Measurements from ENCODE around the gene OR6Q1.
"Not testable (repeated sequence)": the region's sequence is repeated elsewhere in the genome, so short reads cannot be mapped to it uniquely, and the experiment has no call there.

OR6Q1 gene

GRCh38 chr11:57983191-57983590 is 47.6 kb upstream of the OR6Q1 start:
- no peaks in the 10 kb centered on the region for H3K79me2 ChIP-seq (ENCODE audit: low read length)
- no peak overlapping the region for H2AFZ ChIP-seq (ENCODE audit: low read length)
- H4K20me1 ChIP-seq (ENCODE audit: insufficient read depth, low read length) = no peaks in the 10 kb centered on the region
- H3K4me2 ChIP-seq (ENCODE audit: low read depth, low read length) = no peak overlapping the region
- no peak overlapping the region for H3K9ac ChIP-seq (ENCODE audit: low read length)
- no peaks in the 10 kb centered on the region for H3K9me2 ChIP-seq (replicated peaks; ENCODE audit: insufficient read depth, low read length)
- H3K27ac ChIP-seq (ENCODE audit: low read length) = no peak overlapping the region
- no peaks in the 10 kb centered on the region for H3F3A ChIP-seq (ENCODE audit: insufficient read depth, low read length)
- TF ChIP-seq EZH2phosphoT487 (IDR thresholded peaks at IDR 0.05; ENCODE audit: low read length) = no peak
- no peak for TF ChIP-seq EZH2 (optimal IDR thresholded peaks at IDR 0.05; ENCODE audit: low read depth, low read length)
- no peak for TF ChIP-seq CTCF (IDR thresholded peaks at IDR 0.05; ENCODE audit: low read length)
- H3K4me3 ChIP-seq (ENCODE audit: low read length) = no peak overlapping the region
- H3K9me3 ChIP-seq (replicated peaks; ENCODE audit: insufficient read depth, low read length) = no peaks in the 10 kb centered on the region
- no peaks in the 10 kb centered on the region for H3K36me3 ChIP-seq (replicated peaks; ENCODE audit: insufficient read depth, low read length)
- no peaks in the 10 kb centered on the region for H3K4me1 ChIP-seq (ENCODE audit: low read length)
- DNase-seq = no peak
- H3K27me3 ChIP-seq (replicated peaks; ENCODE audit: insufficient read depth, low read length) = no peaks in the 10 kb centered on the region

GRCh38 chr11:57999523-57999922 is 31.2 kb upstream of the OR6Q1 start:
- not testable (repeated sequence) for H3K4me1 ChIP-seq (ENCODE audit: low read length); H2AFZ ChIP-seq (ENCODE audit: low read length); H3K27ac ChIP-seq (ENCODE audit: low read length); H3K79me2 ChIP-seq (ENCODE audit: low read length); H3K36me3 ChIP-seq (replicated peaks; ENCODE audit: insufficient read depth, low read length); H3K9me2 ChIP-seq (replicated peaks; ENCODE audit: insufficient read depth, low read length); H3F3A ChIP-seq (ENCODE audit: insufficient read depth, low read length); H3K4me2 ChIP-seq (ENCODE audit: low read depth, low read length); H3K4me3 ChIP-seq (ENCODE audit: low read length); DNase-seq; H3K9me3 ChIP-seq (replicated peaks; ENCODE audit: insufficient read depth, low read length); H4K20me1 ChIP-seq (ENCODE audit: insufficient read depth, low read length); H3K27me3 ChIP-seq (replicated peaks; ENCODE audit: insufficient read depth, low read length); H3K9ac ChIP-seq (ENCODE audit: low read length)

- H3K9ac ChIP-seq (ENCODE audit: low read length); H4K20me1 ChIP-seq (ENCODE audit: insufficient read depth, low read length); H3F3A ChIP-seq (ENCODE audit: insufficient read depth, low read length); H3K4me1 ChIP-seq (ENCODE audit: low read length); H3K79me2 ChIP-seq (ENCODE audit: low read length); H3K36me3 ChIP-seq (replicated peaks; ENCODE audit: insufficient read depth, low read length); H3K4me2 ChIP-seq (ENCODE audit: low read depth, low read length); H2AFZ ChIP-seq (ENCODE audit: low read length); H3K9me3 ChIP-seq (replicated peaks; ENCODE audit: insufficient read depth, low read length); H3K27me3 ChIP-seq (replicated peaks; ENCODE audit: insufficient read depth, low read length); DNase-seq; H3K27ac ChIP-seq (ENCODE audit: low read length); H3K9me2 ChIP-seq (replicated peaks; ENCODE audit: insufficient read depth, low read length); H3K4me3 ChIP-seq (ENCODE audit: low read length): not testable (repeated sequence)
Observed at GRCh38 chr11:58000021-58000420, 30.7 kb upstream of the OR6Q1 start.

GRCh38 chr11:58000699-58001098 is 30.1 kb upstream of the OR6Q1 start:
- Histone ChIP-seq H3K9ac (ENCODE audit: low read length) (no peak overlapping the region), H4K20me1 (ENCODE audit: insufficient read depth, low read length) (no peaks in the 10 kb centered on the region), H3K4me2 (ENCODE audit: low read depth, low read length) (no peak overlapping the region), H3K79me2 (ENCODE audit: low read length) (no peaks in the 10 kb centered on the region), H3K27ac (ENCODE audit: low read length) (no peak overlapping the region), H3K4me1 (ENCODE audit: low read length) (no peaks in the 10 kb centered on the region), H2AFZ (ENCODE audit: low read length) (no peak overlapping the region), H3K36me3 (replicated peaks; ENCODE audit: insufficient read depth, low read length) (no peaks in the 10 kb centered on the region), H3K9me3 (replicated peaks; ENCODE audit: insufficient read depth, low read length) (no peaks in the 10 kb centered on the region), H3K4me3 (ENCODE audit: low read length) (no peak overlapping the region), H3K27me3 (replicated peaks; ENCODE audit: insufficient read depth, low read length) (no peaks in the 10 kb centered on the region), H3K9me2 (replicated peaks; ENCODE audit: insufficient read depth, low read length) (no peaks in the 10 kb centered on the region), H3F3A (ENCODE audit: insufficient read depth, low read length) (no peaks in the 10 kb centered on the region)
- no peak for TF ChIP-seq EZH2phosphoT487 (IDR thresholded peaks at IDR 0.05; ENCODE audit: low read length)
- TF ChIP-seq CTCF (IDR thresholded peaks at IDR 0.05; ENCODE audit: low read length) = no peak
- no peak for TF ChIP-seq EZH2 (optimal IDR thresholded peaks at IDR 0.05; ENCODE audit: low read depth, low read length)
- no peak for DNase-seq

All from MM.1S (cell line).